Kidney tubule cell (primary cell): Measurements from ENCODE around the gene CLCA1.

Experiments used
- DNase-seq: peaks from one replicate; pipeline ENCODE4 v3.0.0-alpha.2; 2018; ENCODE audit warnings: low spot score

Gene CLCA1, protein sequence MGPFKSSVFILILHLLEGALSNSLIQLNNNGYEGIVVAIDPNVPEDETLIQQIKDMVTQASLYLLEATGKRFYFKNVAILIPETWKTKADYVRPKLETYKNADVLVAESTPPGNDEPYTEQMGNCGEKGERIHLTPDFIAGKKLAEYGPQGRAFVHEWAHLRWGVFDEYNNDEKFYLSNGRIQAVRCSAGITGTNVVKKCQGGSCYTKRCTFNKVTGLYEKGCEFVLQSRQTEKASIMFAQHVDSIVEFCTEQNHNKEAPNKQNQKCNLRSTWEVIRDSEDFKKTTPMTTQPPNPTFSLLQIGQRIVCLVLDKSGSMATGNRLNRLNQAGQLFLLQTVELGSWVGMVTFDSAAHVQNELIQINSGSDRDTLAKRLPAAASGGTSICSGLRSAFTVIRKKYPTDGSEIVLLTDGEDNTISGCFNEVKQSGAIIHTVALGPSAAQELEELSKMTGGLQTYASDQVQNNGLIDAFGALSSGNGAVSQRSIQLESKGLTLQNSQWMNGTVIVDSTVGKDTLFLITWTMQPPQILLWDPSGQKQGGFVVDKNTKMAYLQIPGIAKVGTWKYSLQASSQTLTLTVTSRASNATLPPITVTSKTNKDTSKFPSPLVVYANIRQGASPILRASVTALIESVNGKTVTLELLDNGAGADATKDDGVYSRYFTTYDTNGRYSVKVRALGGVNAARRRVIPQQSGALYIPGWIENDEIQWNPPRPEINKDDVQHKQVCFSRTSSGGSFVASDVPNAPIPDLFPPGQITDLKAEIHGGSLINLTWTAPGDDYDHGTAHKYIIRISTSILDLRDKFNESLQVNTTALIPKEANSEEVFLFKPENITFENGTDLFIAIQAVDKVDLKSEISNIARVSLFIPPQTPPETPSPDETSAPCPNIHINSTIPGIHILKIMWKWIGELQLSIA

DNA sequence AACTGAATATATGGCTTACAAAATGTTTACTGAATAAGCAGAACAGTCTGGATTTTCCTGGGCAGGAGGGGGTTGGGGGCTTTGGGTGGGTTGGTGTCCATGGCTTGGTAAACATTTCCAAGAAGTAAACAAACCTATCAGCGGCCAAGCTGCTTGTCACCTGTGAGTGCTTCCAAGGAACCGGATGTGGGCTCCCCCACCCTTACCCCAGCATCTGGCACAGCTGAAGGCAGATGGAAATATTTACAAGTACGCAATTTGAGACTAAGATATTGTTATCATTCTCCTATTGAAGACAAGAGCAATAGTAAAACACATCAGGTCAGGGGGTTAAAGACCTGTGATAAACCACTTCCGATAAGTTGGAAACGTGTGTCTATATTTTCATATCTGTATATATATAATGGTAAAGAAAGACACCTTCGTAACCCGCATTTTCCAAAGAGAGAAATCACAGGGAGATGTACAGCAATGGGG, at the start of gene CLCA1:
Gene CLCA1, plus strand, starts transcription at position 427 of the 477 bp plus-strand sequence. Its CDS starts 45 bp downstream, at position 472.
- no peak for DNase-seq

DNA sequence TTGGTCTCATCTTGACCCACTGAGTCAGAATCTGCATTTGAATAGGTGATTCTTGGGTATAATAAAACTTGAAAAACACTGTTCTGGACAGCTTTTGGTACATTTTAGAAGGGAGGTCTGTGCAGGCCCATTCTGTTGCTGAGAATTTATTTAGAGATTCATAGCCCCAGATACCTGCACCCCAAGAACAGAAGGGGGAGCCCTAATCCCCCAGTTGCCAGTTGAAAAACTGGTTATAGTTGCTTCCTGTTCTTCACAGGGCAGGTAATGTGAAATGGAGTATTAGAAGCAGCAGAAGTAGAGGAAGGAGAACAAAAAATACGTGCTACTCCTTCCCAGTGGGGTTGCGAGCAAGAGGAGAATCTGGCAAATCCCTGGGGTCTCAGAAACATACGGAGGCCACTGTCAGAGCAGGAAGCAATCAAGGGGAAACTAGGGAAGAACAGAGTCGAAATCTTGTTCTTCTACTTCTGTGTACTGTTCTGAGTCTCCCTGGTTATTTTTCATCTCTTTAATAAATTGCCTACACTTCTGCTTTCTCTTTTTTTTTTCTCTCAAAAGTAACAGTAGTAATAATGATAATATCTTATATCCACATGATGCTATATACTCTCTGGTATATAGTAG, 49.3 kb upstream of the CLCA1 start:
- peak; percentile 3 for DNase-seq

DNA sequence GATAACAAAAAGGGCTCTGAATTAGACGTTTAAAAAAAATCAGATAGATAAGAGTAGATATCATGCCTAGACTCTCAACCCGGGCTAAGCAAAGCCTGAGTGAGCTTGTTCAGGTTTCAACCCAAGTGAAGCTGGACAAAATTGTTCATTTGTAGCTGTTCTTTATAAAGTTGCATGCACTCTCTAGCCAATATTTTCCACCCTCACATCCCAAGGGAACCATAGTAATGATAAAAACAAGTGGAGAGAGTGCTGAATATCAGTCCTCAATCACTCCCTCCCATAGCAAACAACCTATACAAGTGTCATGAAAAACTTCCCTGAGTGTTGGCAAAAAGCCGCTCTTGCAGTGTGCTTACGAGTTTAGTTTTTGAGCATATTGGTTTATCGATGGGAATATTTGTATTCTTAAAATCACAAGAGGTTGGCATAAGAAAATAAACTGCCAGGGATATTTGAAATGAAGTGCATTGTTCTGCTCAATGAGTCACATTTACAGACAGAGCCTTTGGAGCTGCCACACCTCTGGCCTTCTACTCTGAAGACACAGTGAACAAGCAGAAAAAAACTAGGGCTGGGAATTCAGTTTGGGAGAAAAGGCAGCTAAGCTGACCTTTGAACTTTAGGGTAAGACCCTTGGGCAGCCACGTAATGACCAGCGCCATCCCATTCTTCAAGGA, 47.0 kb upstream of the CLCA1 start:
- DNase-seq = no peak

DNA sequence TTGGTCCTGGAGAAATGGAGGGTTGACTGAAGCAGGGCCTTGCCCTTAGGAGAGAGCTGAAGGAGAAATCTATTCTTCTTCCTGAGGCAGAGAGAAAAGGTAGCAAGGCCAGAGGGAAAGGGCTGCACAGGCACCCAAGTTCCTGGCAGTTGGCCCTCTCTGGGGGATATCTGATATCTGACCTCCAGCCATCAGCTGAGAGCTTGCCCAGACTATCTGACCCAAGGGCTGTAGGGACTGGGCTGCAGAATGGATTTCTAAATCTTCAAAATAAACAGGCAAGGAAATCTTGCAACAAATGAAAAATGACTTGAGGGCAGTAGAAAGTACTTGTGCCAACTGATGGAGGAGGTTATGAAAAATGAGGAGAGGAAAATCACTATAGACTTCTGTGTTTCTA, 45.3 kb upstream of the CLCA1 start:
- no peak for DNase-seq

DNA sequence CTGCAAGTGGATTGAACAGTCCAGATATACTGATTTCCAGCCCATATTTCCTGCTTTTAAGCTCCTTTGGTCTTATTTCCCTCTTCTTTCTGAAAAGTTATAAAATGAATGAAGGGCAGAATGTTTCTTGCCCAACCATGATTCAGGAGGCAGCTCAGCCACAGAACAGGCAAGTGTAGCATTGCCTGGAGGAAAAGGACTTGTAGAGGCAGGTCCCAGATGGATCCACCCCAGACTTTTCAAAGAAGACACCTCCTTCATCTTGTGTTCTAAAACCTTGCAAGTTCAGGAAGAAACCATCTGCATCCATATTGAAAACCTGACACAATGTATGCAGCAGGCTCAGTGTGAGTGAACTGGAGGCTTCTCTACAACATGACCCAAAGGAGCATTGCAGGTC, 44.9 kb upstream of the CLCA1 start, which contains the start of gene CLCA2:
Gene CLCA2, plus strand, starts transcription at position 299 of the 400 bp plus-strand sequence. Its CDS starts 77 bp downstream, at position 376.
- no peak for DNase-seq

DNA sequence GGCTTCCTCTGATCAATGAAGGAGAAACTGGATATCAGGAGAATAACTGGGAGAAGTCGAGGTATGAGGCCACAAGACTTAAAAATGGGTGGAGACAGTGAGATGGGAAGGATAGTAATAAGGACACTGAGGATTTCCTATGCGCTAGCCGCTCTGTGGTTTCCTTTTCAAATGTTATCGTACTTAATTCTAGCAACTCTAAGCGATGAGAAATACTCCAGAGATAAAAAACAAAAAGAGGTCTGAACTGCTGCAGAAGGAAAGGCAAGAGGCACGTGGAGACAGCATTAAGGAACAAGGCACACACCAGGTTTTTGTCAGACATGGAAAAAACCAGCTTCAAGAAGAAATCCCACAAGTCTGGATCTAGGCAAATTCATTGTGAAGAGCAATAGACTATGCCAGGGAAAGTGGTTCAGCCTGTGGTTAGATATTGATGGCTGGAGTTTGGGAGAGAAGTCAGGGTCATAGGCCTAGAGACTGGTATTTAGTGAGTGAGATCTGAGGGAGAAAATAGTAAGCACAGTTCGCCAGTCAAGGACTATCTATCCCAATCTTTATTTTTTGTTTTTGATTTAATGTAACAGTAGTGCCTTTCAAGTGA, 39.5 kb upstream of the CLCA1 start:
- DNase-seq = no peak

DNA sequence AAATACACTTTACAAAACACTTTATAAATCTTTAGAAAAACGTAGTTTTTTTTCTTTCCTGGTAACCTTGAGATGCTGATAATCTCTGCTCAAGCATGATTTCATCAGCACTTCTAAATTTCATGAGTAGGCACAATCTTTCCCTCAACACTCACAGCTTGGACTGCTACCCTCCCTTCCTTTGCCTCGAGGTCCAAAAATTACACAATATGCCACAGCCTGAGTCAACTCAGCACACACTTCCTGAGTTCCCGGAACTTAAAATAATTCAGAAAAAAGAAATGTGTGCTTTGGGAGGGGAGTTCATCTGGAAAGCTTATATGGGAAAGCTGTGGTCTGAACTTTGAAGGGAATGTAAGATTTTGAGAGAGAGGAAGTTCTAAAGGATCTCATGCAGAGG, 38.9 kb upstream of the CLCA1 start:
- peak; percentile 87 for DNase-seq

DNA sequence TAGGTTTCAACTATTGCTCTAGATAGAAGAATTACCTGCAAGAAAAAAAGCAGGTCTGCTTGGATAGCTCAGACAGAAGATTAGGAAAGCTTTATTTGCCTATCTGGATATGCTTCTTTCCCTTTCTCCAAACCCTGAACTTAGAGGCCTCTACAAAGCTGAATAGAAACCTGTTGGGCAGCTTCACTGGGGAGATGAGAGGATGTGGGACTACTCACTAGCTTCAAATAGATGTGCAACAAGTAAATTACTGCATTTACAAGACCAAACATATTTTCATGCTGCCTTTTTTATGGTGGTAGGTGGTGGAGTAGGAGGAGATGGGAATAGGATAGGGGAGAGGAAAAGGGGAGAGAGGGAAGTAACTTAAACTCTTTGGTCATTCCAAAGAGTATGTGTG, 38.4 kb upstream of the CLCA1 start:
- DNase-seq = peak; percentile 11

DNA sequence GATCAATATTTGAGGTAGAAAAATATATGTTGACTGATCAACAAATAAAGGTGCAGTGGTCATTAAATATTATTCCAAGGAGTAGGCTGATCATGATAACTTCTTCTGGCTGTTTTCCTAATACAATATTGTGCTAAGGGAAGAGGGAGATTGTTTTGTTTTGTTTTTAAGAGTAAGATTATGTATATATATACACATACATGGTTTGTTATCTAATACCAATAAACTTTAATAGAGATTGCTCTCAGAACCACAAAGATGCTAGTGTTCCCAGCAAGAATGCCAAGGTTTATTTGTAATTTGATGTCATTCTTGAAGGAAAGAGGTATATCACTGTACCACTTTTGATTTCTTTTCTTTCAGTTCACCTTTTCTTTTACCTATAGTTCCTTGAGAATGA, 34.7 kb upstream of the CLCA1 start:
- no peak for DNase-seq

DNA sequence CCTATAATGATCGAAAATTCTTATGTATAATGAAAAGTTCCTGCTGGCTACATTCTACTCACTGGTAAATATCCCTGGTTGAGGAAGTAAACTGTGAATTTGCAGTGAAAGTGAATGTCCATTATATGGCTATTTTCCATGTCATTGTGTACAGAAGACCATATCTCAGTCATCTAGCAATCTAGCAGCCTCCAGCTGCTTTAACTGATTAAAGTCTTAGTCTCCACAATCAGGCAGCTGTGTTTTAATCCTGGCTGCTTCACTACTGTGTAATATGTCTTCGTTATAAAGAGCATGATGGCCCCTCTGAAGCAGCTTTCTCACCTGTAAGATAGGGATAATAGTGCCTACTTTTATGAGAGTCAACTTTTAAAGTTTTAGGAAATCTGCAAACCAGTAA, 33.4 kb upstream of the CLCA1 start:
- no peak for DNase-seq

DNA sequence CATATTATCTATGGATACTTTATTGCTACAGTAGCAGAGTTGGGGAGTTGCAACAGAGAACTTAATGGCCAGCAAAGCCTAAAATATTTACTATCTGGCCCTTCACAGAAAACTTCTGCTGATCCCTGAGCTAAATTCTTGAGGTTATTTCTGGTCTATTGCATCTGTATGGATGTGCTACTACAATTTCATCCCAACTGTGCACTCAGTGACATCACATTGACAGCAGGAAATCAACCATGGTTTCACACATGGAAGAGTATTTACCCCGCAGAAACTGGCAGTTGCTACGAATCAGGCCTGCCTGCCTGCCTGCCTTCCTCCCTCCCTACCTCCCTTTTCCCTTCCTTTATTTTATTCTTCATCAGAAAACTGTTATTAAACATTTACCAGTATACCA, 32.7 kb upstream of the CLCA1 start:
- DNase-seq = peak; percentile 59

DNA sequence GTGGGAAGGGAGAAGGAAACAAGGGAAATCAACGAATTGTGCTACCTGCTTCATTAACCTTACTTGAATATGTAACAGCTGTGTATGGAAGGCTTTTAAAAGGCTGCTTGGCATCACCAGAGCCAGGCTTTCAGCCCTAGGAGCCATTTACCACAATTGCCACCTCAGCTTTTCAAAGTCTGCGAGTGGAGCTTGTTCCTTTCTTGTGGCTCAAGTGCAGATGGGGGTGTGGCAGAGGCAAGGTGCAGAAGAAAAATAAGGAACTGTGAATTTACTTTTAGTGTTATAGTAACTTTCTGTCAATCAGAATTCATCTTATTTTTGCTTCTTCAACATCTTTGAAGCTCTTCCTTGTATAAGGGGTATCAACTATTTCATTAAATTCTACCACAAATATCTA, 27.1 kb upstream of the CLCA1 start:
- DNase-seq = no peak

DNA sequence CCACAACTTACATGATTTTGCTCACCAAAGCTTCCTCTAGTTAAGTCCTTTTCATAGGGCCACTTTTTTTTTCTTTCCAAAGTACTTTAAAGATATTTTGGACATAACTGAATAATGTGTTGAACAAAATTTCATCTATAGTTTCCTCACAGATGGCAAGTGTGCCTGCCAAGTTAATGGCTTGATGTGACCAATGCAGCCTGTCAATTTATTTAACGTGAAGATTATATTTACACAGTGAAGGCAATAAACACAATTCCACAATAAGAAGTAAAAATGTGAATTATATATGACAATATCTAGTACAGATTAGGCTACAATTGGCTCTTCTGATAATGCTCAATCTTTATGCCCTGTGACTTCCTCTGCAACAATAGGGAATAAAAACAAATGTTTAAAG, 26.7 kb upstream of the CLCA1 start:
- DNase-seq = no peak

DNA sequence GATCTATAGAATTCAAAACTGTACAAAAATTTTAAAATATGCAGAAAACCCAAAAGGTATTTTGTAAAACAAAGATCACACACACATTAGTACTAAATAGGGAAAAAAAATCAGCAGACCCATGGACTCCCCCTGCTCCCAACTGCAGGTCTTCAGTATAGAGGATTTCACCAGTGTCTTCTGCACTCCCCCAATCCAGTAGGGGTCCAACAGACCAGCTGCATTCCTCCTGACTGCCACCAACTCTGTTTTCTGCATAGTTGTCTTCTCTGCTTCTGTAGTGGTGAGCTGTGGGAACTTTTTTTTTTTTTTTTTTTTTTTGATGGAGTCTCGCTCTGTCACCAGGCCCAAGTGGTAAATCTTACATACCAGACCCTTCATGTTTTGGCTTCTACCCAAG, 22.8 kb upstream of the CLCA1 start:
- DNase-seq = no peak

DNA sequence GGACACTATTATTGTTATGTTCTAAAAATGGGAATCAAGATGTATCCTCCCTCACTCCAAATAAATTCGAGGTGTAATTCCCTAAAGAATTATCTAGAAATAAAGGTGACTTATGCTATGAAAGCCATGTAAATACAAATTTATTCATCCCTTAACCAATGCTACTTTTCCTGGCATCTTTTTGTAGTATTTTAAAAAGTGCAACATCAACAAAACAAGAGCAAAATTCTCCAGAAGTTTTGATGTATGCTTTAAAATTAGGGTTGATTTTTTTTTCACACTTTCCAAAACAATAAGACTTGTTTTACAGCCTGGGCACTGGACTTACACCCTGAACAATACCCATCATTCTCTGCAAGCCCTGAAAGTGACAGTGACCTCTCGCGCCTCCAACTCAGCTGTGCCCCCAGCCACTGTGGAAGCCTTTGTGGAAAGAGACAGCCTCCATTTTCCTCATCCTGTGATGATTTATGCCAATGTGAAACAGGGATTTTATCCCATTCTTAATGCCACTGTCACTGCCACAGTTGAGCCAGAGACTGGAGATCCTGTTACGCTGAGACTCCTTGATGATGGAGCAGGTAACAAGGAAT, 21.4 kb upstream of the CLCA1 start:
- DNase-seq = no peak

DNA sequence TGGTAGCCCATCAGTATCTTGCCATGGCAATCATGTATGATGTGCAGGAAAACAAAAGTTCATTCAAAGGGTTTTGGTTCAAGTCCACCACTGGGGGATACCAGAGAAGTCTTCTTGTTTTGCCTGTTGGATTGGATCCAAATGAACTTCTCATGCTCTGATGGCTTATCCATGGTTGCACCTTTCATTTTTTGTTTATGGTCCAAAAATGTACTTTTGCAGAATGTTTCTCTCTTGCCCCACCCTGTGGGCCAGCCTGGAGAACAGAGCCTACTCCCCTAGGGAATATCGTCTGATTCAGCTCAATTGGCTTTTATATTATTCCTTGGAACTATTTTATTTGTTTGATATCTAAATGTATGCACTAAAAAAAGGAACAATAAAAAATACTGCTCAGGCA, 20.1 kb upstream of the CLCA1 start:
- DNase-seq = no peak

DNA sequence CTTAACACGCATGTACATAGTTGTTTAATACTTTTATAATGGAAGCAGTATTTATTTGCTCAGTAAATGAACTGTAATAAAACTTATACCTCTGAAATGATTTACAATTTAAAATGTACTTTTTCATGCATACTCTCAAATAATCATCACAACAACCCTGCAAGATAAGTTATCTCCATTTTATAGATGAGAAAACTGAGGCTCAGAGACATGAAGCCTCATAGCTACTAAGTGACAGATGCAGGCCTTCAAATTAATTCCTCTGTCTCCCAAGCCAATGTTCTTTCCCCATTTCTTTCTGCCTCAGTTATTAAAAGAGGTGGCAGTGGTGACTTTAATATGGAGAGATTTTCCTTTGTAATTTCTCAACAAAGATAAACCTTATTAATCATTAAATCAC, 19.6 kb upstream of the CLCA1 start:
- DNase-seq = no peak

DNA sequence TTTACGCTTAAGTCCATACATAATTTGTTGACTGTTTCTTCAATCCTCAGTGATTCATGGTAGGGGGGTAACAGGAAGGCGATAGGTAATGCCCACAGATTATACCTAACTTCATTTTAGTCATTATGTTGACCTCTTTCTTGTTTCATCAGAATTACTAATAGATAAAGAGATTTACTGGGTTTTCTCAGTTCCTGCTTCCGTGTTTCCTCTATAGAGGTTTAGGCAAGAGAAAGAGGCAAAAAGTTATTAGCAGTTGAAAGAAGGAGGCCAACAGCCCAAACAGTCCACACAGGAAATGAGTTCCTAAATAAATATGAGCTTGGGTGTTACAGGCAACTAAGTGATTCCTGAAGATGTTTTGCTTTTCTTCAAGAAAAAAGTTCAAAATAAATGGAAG, 17.9 kb upstream of the CLCA1 start:
- no peak for DNase-seq

DNA sequence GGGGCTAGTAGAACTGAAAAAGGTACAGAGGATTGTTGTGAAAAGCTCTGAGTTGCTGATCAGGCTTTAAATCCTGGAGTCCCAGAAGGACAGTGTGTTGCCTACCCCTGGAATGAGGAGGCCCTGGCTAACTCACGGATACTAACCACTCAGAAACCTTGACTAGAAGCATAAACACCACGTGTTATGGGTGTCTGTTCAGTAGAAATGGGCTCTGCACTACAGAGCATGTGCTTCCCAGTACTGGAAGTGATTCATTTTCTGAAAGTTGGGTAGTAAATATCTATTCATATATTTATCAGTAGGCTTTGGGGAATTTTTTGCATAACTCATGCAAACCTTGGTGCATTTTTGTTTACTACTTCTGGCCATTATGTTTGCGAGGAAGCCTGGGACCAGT, 15.1 kb upstream of the CLCA1 start:
- no peak for DNase-seq

DNA sequence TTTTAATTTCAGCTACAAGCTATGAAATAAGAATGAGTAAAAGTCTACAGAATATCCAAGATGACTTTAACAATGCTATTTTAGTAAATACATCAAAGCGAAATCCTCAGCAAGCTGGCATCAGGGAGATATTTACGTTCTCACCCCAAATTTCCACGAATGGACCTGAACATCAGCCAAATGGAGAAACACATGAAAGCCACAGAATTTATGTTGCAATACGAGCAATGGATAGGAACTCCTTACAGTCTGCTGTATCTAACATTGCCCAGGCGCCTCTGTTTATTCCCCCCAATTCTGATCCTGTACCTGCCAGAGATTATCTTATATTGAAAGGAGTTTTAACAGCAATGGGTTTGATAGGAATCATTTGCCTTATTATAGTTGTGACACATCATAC, 13.7 kb upstream of the CLCA1 start:
- DNase-seq = no peak

DNA sequence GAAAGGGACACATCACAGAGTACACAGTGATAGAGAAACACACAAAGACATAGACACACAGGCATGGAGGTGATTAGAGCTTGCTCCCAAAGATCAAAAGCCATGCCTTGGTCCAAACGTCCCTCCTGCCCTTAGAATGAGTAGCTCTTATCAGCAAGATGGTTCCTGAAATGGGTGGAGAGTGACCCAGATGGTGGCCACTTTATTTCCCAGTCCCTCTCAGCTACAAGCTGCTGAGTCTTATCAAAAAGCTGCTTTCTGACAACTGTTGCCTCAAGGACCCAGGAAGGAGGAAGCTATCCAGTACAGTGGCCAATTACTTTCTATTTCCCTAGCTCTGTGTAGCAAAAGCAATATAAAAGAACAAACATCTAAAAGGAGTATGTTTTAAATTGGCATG, 7.7 kb upstream of the CLCA1 start:
- DNase-seq = no peak
